HepG2 (cell line): ENCODE measurements around the gene ACVR2A. TPM values are rescaled to one million over a fixed set of nuclear protein-coding genes. Genes with fewer than 3 reads are reported as not detected.

ENCODE experiments used
- ATAC-seq: fragments of 200-7000 bp; cut with Tn5 transposase; 3 replicates; pipeline ENCODE4 v1.9.1; 2020; ENCODE audit warnings: mild to moderate bottlenecking, moderate library complexity
- BruUV-seq: library from RNA; stranded (reverse); fragments of 400-500 nt; replicated peaks from 2 replicates; lab custom pipeline; 2021; lab: Mats Ljungman, UMichigan
- CTCF ChIA-PET: fragments of 300-600 bp; formaldehyde crosslinking; extraction: SDS; loops from one replicate; lab custom pipeline; 2021; ENCODE audit warnings: low total read pairs, inconsistent platforms, low intra/inter-chr PET ratio; lab: Yijun Ruan, JAX
- POLR2A ChIA-PET: fragments of 350-600 bp; sonication (Branson Sonifier 250); formaldehyde crosslinking; loops from one replicate; lab custom pipeline; 2020; ENCODE audit warnings: antibody characterized with exemption, inconsistent platforms; lab: Yijun Ruan, JAX
- DNase-seq: peaks from one replicate; pipeline ENCODE4 v3.0.0-alpha.2; 2015; ENCODE audit warnings: low spot score
- FAIRE-seq: peaks from 3 replicates; lab custom pipeline; 2011; peaks lifted over from hg19 to GRCh38; lab: Jason Lieb, UNC
- H2AFZ ChIP-seq: one replicate; pipeline ENCODE4 v1.6.1; 2011; ENCODE audit warnings: low read length, inconsistent platforms
- H3K27ac ChIP-seq: fragments of 300-600 bp; 3 replicates; pipeline ENCODE4 v1.8.0; 2011; ENCODE audit warnings: mixed run types, mild to moderate bottlenecking, mixed read lengths, low read length, inconsistent platforms; ENCODE audit not compliant: insufficient read depth; ENCODE audit errors: extremely low read length
- H3K27me3 ChIP-seq, 2 experiments: fragments of 200-600 bp in 1 of 2; 2 replicates in 1 of 2; 3 replicates in 1 of 2; pipeline versions ENCODE4 v1.6.0 to v1.8.0; 2011; ENCODE audit warnings: low read length in 2 of 2, mild to moderate bottlenecking in 2 of 2, moderate library complexity in 2 of 2, inconsistent platforms in 1 of 2; ENCODE audit not compliant: insufficient read depth in 2 of 2, control insufficient read depth in 1 of 2
- H3K36me3 ChIP-seq, 2 experiments: fragments of 200-600 bp in 1 of 2; replicated peaks in 1 of 2; 2 replicates in 1 of 2; 3 replicates in 1 of 2; pipeline versions ENCODE4 v1.5.1 to v1.8.0; 2011; ENCODE audit warnings: low read length in 2 of 2, inconsistent platforms in 1 of 2; ENCODE audit not compliant: insufficient read depth in 2 of 2, control insufficient read depth in 1 of 2
- H3K4me1 ChIP-seq: 2 replicates; pipeline ENCODE4 v1.5.1; 2012; ENCODE audit warnings: low read length, inconsistent platforms; ENCODE audit not compliant: insufficient read depth
- H3K4me2 ChIP-seq: 2 replicates; pipeline ENCODE4 v1.6.0; 2011; ENCODE audit warnings: low read depth, low read length, inconsistent platforms
- H3K4me3 ChIP-seq, 3 experiments: fragments of 200-600 bp in 1 of 3; sonication (generic), shearing (Covaris generic) in 1 of 3; replicated peaks in 1 of 3; 2 replicates each; pipeline ENCODE4 v1.5.1; 2011 to 2016; ENCODE audit warnings: low read length in 3 of 3, inconsistent platforms in 2 of 3, low read depth in 2 of 3, mild to moderate bottlenecking in 2 of 3, control low read depth in 1 of 3, mixed read lengths in 1 of 3; ENCODE audit not compliant: insufficient read depth in 1 of 3
- H3K79me2 ChIP-seq: one replicate; pipeline ENCODE4 v1.6.1; 2011; ENCODE audit warnings: low read length, inconsistent platforms; ENCODE audit not compliant: insufficient read depth
- H3K9ac ChIP-seq: 2 replicates; pipeline ENCODE4 v1.6.0; 2011; ENCODE audit warnings: mild to moderate bottlenecking, low read depth, low read length, inconsistent platforms; ENCODE audit not compliant: insufficient read depth
- H3K9me3 ChIP-seq: 2 replicates; pipeline ENCODE4 v1.5.1; 2012; ENCODE audit warnings: mild to moderate bottlenecking, low read length
- H4K20me1 ChIP-seq: 2 replicates; pipeline ENCODE4 v1.6.0; 2011; ENCODE audit warnings: inconsistent platforms, mild to moderate bottlenecking, low read length, moderate library complexity; ENCODE audit not compliant: insufficient read depth
- BRCA1 ChIP-seq: sonication (generic); formaldehyde crosslinking; IDR thresholded peaks from 2 replicates; pipeline ENCODE4 v1.4.0; 2020; ENCODE audit warnings: missing genetic modification reagents
- DR1 ChIP-seq: sonication (generic); formaldehyde crosslinking; IDR thresholded peaks from 2 replicates; pipeline ENCODE4 v1.8.0; 2021; ENCODE audit warnings: mild to moderate bottlenecking, missing genetic modification reagents, inconsistent platforms
- GABPB1 ChIP-seq: IDR thresholded peaks from 2 replicates; pipeline ENCODE4 v1.6.1; 2016; ENCODE audit warnings: mild to moderate bottlenecking, missing genetic modification reagents, moderate library complexity, missing compliant biosample characterization
- HNRNPH1 ChIP-seq: fragments of 200-400 bp; formaldehyde crosslinking; optimal IDR thresholded peaks from 2 replicates; pipeline ENCODE3; 2017; ENCODE audit warnings: mild to moderate bottlenecking, low read depth, low read length
- ZNF383 ChIP-seq: sonication (generic); formaldehyde crosslinking; IDR thresholded peaks from 2 replicates; pipeline ENCODE4 v1.4.0; 2020; ENCODE audit warnings: missing genetic modification reagents, mild to moderate bottlenecking, borderline replicate concordance
- ZNF451 ChIP-seq: sonication (generic); formaldehyde crosslinking; IDR thresholded peaks from 2 replicates; pipeline ENCODE4 v1.5.0; 2020; ENCODE audit warnings: mild to moderate bottlenecking, missing genetic modification reagents
- ZNF468 ChIP-seq: sonication (generic); formaldehyde crosslinking; IDR thresholded peaks from 2 replicates; pipeline ENCODE4 v1.8.0; 2022; ENCODE audit warnings: mild to moderate bottlenecking, moderate library complexity, missing genetic modification reagents
- ZNF674 ChIP-seq: sonication (generic); formaldehyde crosslinking; IDR thresholded peaks from 2 replicates; pipeline ENCODE4 v1.5.0; 2020; ENCODE audit warnings: low read depth, mild to moderate bottlenecking, missing genetic modification reagents
- ZNF775 ChIP-seq: sonication (generic); formaldehyde crosslinking; IDR thresholded peaks from 2 replicates; pipeline ENCODE4 v1.4.0; 2020; ENCODE audit warnings: missing genetic modification reagents, mild to moderate bottlenecking, moderate library complexity, borderline replicate concordance
- WGBS: methylation state at CpG from one replicate; pipeline ENCODE4 v1.1.6; 2017; ENCODE audit warnings: low lambda C conversion rate; 5-methylcytosine and 5-hydroxymethylcytosine counted together
- in situ Hi-C: cut with HindIII; loops from 2 replicates; pipeline ENCODE4 v1.10.0; 2017; ENCODE audit warnings: low pct_unique_long_range_greater_than_20kb; ENCODE audit not compliant: extremely low pct_ligation_motif_present
- intact Hi-C: fragments of 100-400 bp; cut with micrococcal nuclease; formaldehyde crosslinking; loops from one replicate; pipeline ENCODE4 v1.10.0; 2022; ENCODE audit not compliant: unreplicated experiment
- polyA plus RNA-seq, 8 experiments: library from polyadenylated mRNA; depleted of rRNA in 3 of 8; stranded (reverse) in 7 of 8; unstranded in 1 of 8; fragments of >200 nt; fragmentation: Illumina TruSeq in 4 of 8; extraction: Trizol in 4 of 8; gene quantifications; 2 replicates each; pipeline versions ENCODE4 v1.2.1 to v1.2.3, GENCODE V29; 2011 to 2016; ENCODE audit warnings: low read depth in 4 of 8, missing spikeins in 1 of 8, mixed read lengths in 1 of 8; ENCODE audit not compliant: insufficient read depth in 1 of 8
- total RNA-seq, 5 experiments: library from RNA; depleted of rRNA; stranded (reverse); fragments of >200 nt; fragmentation: Illumina TruSeq; extraction: Trizol; gene quantifications; 2 replicates each; pipeline ENCODE4 v1.2.3, GENCODE V29; 2016; ENCODE audit warnings: low read depth in 1 of 5

The ACVR2A gene
- total and polyA plus RNA-seq, 2 of the 13 experiments (the other 11 are each of a cell fraction or from before 2014, with no cell fraction given): 8.3 to 18.0 TPM

GRCh38 chr2:147913701-147914480 is 69.1 kb downstream of the ACVR2A start (continued):
- TF ChIP-seq HNRNPH1: no peak

GRCh38 chr2:147916067-147916466 is 71.2 kb downstream of the ACVR2A start:
- ChIA-PET POLR2A (no interaction called here), CTCF (no interaction called here)
- H3K27me3 ChIP-seq: no peaks in the 10 kb centered on the region
- ATAC-seq: no peak
- WGBS: 96% methylated on average over 2 of the region's 2 CpGs
- no peak overlapping the region for H3K4me2 ChIP-seq
- H3K4me3 ChIP-seq: no peak overlapping the region
- H3K4me1 ChIP-seq: no peaks in the 10 kb centered on the region
- BruUV-seq: no TSS peak
- peaks cover 9 to 26% of the 10 kb centered on the region in 2 experiments; a peak in 4 of 5 replicates for H3K36me3 ChIP-seq
- no peak overlapping the region for H3K9ac ChIP-seq
- H3K79me2 ChIP-seq: no peaks in the 10 kb centered on the region
- intact Hi-C loops: loop anchor here (10.0 kb wide), 2 partner anchors 431 to 531 kb away; no protein-coding TSS in a partner anchor
- no peaks in the 10 kb centered on the region for H3K9me3 ChIP-seq
- in situ Hi-C loops: loop anchor here (10.0 to 25.0 kb wide), 5 partner anchors 304 to 1181 kb away; no protein-coding TSS in a partner anchor
- FAIRE-seq: no peak
- no peak for DNase-seq
- H3K27ac ChIP-seq: no peak overlapping the region
- no peak overlapping the region for H2AFZ ChIP-seq
- H4K20me1 ChIP-seq: no peaks in the 10 kb centered on the region
- TF ChIP-seq GABPB1 (CRISPR knock-in tag) (no peak), BRCA1 (CRISPR knock-in tag) (no peak), ZNF451 (CRISPR knock-in tag) (no peak), ZNF383 (no peak), ZNF775 (CRISPR knock-in tag) (no peak), ZNF674 (CRISPR knock-in tag) (no peak), DR1 (no peak), ZNF468 (CRISPR knock-in tag) (no peak)
